Middle frontal gyrus (tissue), 1 donor: ENCODE measurements around the gene MAP3K4.

Experiments
- DNase-seq: peaks from one replicate; pipeline ENCODE4 v3.0.0-alpha.2; 2015; ENCODE audit warnings: low spot score; ENCODE audit errors: extremely low spot score

The MAP3K4 gene

GRCh38 chr6:161080263-161080970, 88.8 kb downstream of the MAP3K4 start:
- DNase-seq: no peak

- no peak for DNase-seq
These were observed 90.6 kb downstream of the MAP3K4 start for GRCh38 chr6:161082215-161082614.

GRCh38 chr6:161085246-161085645, 93.7 kb downstream of the MAP3K4 start:
- no peak for DNase-seq

- DNase-seq: no peak
These were observed 97.2 kb downstream of the MAP3K4 start for GRCh38 chr6:161088676-161089328.

- no peak for DNase-seq
These were observed 99.6 kb downstream of the MAP3K4 start for GRCh38 chr6:161091151-161091550.

- no peak for DNase-seq
These were observed 100.6 kb downstream of the MAP3K4 start for GRCh38 chr6:161091972-161092701.

GRCh38 chr6:161094955-161095354, 103.4 kb downstream of the MAP3K4 start:
- no peak for DNase-seq

GRCh38 chr6:161095916-161096315, 104.3 kb downstream of the MAP3K4 start:
- no peak for DNase-seq

GRCh38 chr6:161100072-161100471, 108.5 kb downstream of the MAP3K4 start:
- DNase-seq: no peak

- DNase-seq: no peak
These were observed 109.9 kb downstream of the MAP3K4 start for GRCh38 chr6:161101517-161101916.

- no peak for DNase-seq
These were observed 111.9 kb downstream of the MAP3K4 start for GRCh38 chr6:161103475-161103874.

- DNase-seq: no peak
These were observed 113.4 kb downstream of the MAP3K4 start for GRCh38 chr6:161104966-161105365.

GRCh38 chr6:161105408-161105807, 113.8 kb downstream of the MAP3K4 start:
- DNase-seq: no peak

- DNase-seq: no peak
These were observed 116.5 kb downstream of the MAP3K4 start for GRCh38 chr6:161107779-161108730.

GRCh38 chr6:161108916-161109315, 117.3 kb downstream of the MAP3K4 start:
- no peak for DNase-seq

GRCh38 chr6:161109366-161109765, 117.8 kb downstream of the MAP3K4 start:
- DNase-seq: no peak

- DNase-seq: no peak
These were observed 118.6 kb downstream of the MAP3K4 start for GRCh38 chr6:161110028-161110779.

- no peak for DNase-seq
These were observed 119.7 kb downstream of the MAP3K4 start for GRCh38 chr6:161111261-161111660.

- DNase-seq: no peak
These were observed 123.9 kb downstream of the MAP3K4 start for GRCh38 chr6:161115468-161115867.

- DNase-seq: no peak
These were observed 125.0 kb downstream of the MAP3K4 start for GRCh38 chr6:161116554-161116953.

- no peak for DNase-seq
These were observed 125.7 kb downstream of the MAP3K4 start for GRCh38 chr6:161117308-161117707.
